Right lobe of liver (tissue), 6 donors: ENCODE measurements around the gene FAM171A2. TPM values are rescaled to one million over a fixed set of nuclear protein-coding genes. Genes with fewer than 3 reads are reported as not detected.
A peak's percentile ranks its signal among the peaks of the same experiment; 100 is the strongest.

Experiments used
- ATAC-seq, 4 donors: fragments of 200-7000 bp; cut with Tn5 transposase; one replicate each; pipeline ENCODE4 v1.9.1; 2020; ENCODE audit warnings: mild to moderate bottlenecking in 4 of 4, moderate library complexity in 4 of 4
- DNase-seq, 3 donors: peaks; one replicate each; pipeline ENCODE4 v3.0.0-alpha.2; 2020
- H3K27ac ChIP-seq, 3 donors: fragments of 200-600 bp; one replicate each; pipeline ENCODE4 v1.8.0; 2022
- H3K27me3 ChIP-seq, 2 donors: fragments of 200-600 bp; one replicate each; pipeline ENCODE4 v1.8.0; 2022
- H3K36me3 ChIP-seq, 4 donors: fragments of 200-600 bp; sonication (generic) in 1 of 4; one replicate each; pipeline versions ENCODE4 v1.5.1 to v1.8.0; 2017 to 2022; ENCODE audit warnings: control low read depth in 1 of 4
- H3K4me1 ChIP-seq, 4 donors: fragments of 200-600 bp; sonication (generic) in 1 of 4; one replicate each; pipeline versions ENCODE4 v1.5.1 to v1.8.0; 2017 to 2022; ENCODE audit warnings: control low read depth in 1 of 4
- H3K4me3 ChIP-seq, 3 donors: fragments of 200-600 bp; one replicate each; pipeline ENCODE4 v1.8.0; 2022
- H3K9me3 ChIP-seq, 4 donors: fragments of 200-600 bp; sonication (generic) in 1 of 4; one replicate each; pipeline versions ENCODE4 v1.5.1 to v1.8.0; 2017 to 2022; ENCODE audit warnings: control low read depth in 1 of 4
- POLR2A ChIP-seq: fragments of 450-650 bp; IDR thresholded peaks from one replicate; pipeline ENCODE4 v1.6.1; 2017; ENCODE audit warnings: antibody characterized with exemption, mild to moderate bottlenecking
- WGBS: methylation state at CpG from one replicate; pipeline ENCODE4 v1.1.6; 2018; ENCODE audit warnings: low coverage, low lambda C conversion rate; ENCODE audit not compliant: insufficient coverage; ENCODE audit errors: missing lambda C conversion rate; 5-methylcytosine and 5-hydroxymethylcytosine counted together
- intact Hi-C, 2 donors: fragments of 100-400 bp; cut with DNase I; formaldehyde crosslinking; loops; one replicate each; pipeline versions ENCODE4 v1.11.2 to v1.14.1; 2022
- total RNA-seq, 6 experiments: library from RNA; depleted of rRNA in 2 of 6; stranded (reverse); fragments of >200 nt in 2 of 6; fragmentation: NEBNext Ultra II Directional in 3 of 6; extraction: Animal tissue kit (Norgen Biotek cat#: 25700) in 3 of 6; gene quantifications; one replicate each; pipeline versions ENCODE4 v1.1.0 to v1.2.4, GENCODE V29; 2016 to 2023
- TF ChIP-seq, protein P1 (sequence below), 4 donors: fragments of 200-600 bp in 3 of 4; fragments of 450-650 bp in 1 of 4; IDR thresholded peaks; one replicate each; pipeline versions ENCODE4 v1.5.1 to v1.8.0; 2016 to 2022; ENCODE audit warnings: antibody characterized with exemption in 4 of 4, mild to moderate bottlenecking in 2 of 4
- donor health status: DM: no; HTN: yes; CAD: no.
- donor health status: DM: no; HTN: no; CAD: no.
- donor health status: DM: no; HTN: no; CAD: no.
- donor health status: DM: no; HTN: yes; CAD: no.
- donor health status: DM: no; HTN: yes; CAD: no.

The FAM171A2 gene
- total RNA-seq, 6 experiments from 2014 or later = 0.16 to 0.68 (median 0.39) TPM

- Histone ChIP-seq H3K27me3 (no peaks in the 10 kb centered on the region), H3K4me3 (no peak overlapping the region), H3K27ac (no peak overlapping the region), H3K36me3 (no peaks in the 10 kb centered on the region), H3K9me3 (no peaks in the 10 kb centered on the region), H3K4me1 (no peaks in the 10 kb centered on the region)
- DNase-seq (no peak), ATAC-seq (peak in 1 of 4 donors; percentile 46)
- 48% methylated on average over 6 of the region's 6 CpGs for WGBS
- intact Hi-C loops = no loop called here
- no peak for TF ChIP-seq POLR2A
- TF ChIP-seq, protein P1, sequence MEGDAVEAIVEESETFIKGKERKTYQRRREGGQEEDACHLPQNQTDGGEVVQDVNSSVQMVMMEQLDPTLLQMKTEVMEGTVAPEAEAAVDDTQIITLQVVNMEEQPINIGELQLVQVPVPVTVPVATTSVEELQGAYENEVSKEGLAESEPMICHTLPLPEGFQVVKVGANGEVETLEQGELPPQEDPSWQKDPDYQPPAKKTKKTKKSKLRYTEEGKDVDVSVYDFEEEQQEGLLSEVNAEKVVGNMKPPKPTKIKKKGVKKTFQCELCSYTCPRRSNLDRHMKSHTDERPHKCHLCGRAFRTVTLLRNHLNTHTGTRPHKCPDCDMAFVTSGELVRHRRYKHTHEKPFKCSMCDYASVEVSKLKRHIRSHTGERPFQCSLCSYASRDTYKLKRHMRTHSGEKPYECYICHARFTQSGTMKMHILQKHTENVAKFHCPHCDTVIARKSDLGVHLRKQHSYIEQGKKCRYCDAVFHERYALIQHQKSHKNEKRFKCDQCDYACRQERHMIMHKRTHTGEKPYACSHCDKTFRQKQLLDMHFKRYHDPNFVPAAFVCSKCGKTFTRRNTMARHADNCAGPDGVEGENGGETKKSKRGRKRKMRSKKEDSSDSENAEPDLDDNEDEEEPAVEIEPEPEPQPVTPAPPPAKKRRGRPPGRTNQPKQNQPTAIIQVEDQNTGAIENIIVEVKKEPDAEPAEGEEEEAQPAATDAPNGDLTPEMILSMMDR (IDR thresholded peaks at IDR 0.05) = no peak
Observed at GRCh38 chr17:44338702-44339101, 25.0 kb downstream of the FAM171A2 start.

DNA sequence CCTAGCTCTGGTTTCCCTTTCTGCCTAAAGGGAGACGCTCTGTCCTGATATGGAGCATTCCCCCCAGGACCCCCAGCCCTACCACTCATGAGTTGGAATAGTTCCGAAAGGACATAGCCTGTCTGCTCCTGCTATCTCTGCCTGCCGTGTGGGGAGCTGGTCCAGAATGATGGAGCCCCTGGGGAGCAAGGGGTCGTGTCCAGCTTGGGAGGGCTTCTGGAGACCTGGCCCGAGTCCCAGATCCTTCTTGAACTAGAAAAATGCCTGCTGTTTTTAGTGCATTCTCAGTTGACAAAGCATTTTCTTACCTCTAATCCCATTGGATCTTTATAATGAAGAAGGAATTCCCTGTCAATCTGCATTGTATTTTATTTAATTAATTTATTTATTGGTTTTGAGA is 27.7 kb downstream of the FAM171A2 start:
- intact Hi-C loops = no loop called here
- no peaks in the 10 kb centered on the region for H3K27me3 ChIP-seq
- H3K4me3 ChIP-seq = no peak overlapping the region
- peaks cover 0 to 7% (median 0%) of the 10 kb centered on the region in 4 donors for H3K4me1 ChIP-seq
- TF ChIP-seq, protein P1 (IDR thresholded peaks at IDR 0.05) = no peak
- TF ChIP-seq POLR2A = no peak
- H3K9me3 ChIP-seq = no peaks in the 10 kb centered on the region
- H3K27ac ChIP-seq = no peak overlapping the region
- ATAC-seq = no peak
- no peaks in the 10 kb centered on the region for H3K36me3 ChIP-seq
- no peak for DNase-seq
- 78% methylated on average over 2 of the region's 5 CpGs for WGBS

DNA sequence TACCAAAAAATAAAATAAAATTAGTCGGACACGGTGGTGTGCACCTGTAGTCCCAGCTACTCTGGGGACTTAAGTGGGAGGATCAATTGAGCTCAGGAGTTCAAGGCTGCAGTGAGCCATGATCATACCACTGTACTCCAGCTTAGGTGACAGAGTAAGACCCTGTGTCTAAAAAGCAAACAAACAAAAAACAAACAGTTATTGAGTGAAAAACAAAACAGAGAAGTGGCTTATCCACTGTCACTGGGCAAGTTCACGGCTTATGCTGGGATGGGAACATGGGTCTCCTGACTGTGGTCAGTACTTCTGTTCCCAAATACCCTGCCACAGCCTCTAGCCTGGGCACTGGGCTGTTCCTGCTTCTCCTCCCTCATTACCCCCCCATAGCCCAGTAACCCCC is 28.1 kb downstream of the FAM171A2 start:
- ATAC-seq (peak in 3 of 4 donors; percentile 33 to 54 (median 46)), DNase-seq (peak in 1 of 3 donors; percentile 13)
- Histone ChIP-seq H3K27me3 (no peaks in the 10 kb centered on the region), H3K4me1 (peaks cover 0 to 7% (median 0%) of the 10 kb centered on the region in 4 donors), H3K4me3 (no peak overlapping the region), H3K9me3 (no peaks in the 10 kb centered on the region), H3K36me3 (no peaks in the 10 kb centered on the region), H3K27ac (no peak overlapping the region)
- WGBS = 40% methylated on average over 3 of the region's 3 CpGs
- TF ChIP-seq, protein P1 (IDR thresholded peaks at IDR 0.05) = no peak
- TF ChIP-seq POLR2A = no peak
- intact Hi-C loops = no loop called here

DNA sequence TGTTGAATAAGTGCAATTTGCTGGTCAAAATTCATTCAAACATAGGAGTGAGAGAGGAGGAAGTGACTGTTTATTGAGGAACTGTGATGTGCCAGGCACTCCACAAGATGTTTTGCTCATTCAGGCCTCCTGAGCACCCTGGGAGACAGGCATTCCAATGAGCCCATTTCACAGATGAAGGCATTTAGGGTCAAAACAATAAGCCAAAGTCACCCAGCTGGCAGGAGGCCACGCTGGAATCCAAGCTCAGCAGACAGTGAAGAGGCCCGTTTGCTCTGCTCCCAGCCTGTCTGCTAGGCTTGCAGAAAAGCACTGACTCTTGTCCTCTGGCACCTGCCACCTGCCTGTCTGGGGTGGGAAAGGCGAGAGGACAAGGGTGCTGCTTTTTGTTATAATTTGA is 28.9 kb downstream of the FAM171A2 start:
- Histone ChIP-seq H3K4me1 (peaks cover 0 to 7% (median 0%) of the 10 kb centered on the region in 4 donors), H3K9me3 (no peaks in the 10 kb centered on the region), H3K27ac (no peak overlapping the region), H3K36me3 (no peaks in the 10 kb centered on the region), H3K27me3 (no peaks in the 10 kb centered on the region), H3K4me3 (no peak overlapping the region)
- 33% methylated on average over 1 of the region's 3 CpGs for WGBS
- DNase-seq (no peak), ATAC-seq (peak in 1 of 4 donors; percentile 19)
- intact Hi-C loops = no loop called here
- TF ChIP-seq, protein P1 (IDR thresholded peaks at IDR 0.05) = no peak
- no peak for TF ChIP-seq POLR2A

DNA sequence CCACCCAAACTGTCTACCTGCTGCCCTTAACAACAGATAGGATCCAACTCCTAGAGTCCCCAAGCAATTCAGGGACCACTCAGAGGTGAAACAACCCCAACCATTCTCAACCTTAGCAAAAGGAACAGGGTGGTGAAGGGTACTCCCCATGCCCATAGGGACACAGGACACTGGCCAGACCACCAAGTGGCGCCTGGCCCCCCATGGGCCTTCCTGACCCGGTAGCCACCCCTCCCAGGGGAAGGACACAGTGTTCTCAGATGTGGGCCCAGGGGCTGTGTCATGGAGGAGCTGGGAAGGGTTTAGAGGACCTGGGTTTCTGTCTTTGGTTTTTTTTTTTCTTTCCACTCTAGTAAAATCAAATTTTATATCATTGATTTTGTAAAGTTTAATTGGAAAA is 29.3 kb downstream of the FAM171A2 start:
- Histone ChIP-seq H3K4me3 (no peak overlapping the region), H3K27me3 (no peaks in the 10 kb centered on the region), H3K4me1 (peaks cover 0 to 7% (median 0%) of the 10 kb centered on the region in 4 donors), H3K27ac (no peak overlapping the region), H3K36me3 (no peaks in the 10 kb centered on the region), H3K9me3 (no peaks in the 10 kb centered on the region)
- no peak for DNase-seq
- ATAC-seq = no peak
- WGBS = 44% methylated on average over 2 of the region's 2 CpGs
- intact Hi-C loops = no loop called here
- no peak for TF ChIP-seq POLR2A
- TF ChIP-seq, protein P1 (IDR thresholded peaks at IDR 0.05) = no peak
